Progenitor cell of endocrine pancreas (in vitro differentiated cells): Measurements from ENCODE around the gene TOGARAM2. TPM values are rescaled to one million over a fixed set of nuclear protein-coding genes. Genes with fewer than 3 reads are reported as not detected.

Source experiments
- DNase-seq: peaks from one replicate; pipeline ENCODE4 v3.0.0; 2021; ENCODE audit warnings: low spot score; ENCODE audit not compliant: unreplicated experiment
- H3K27ac Mint-ChIP-seq: 2 replicates; pipeline ENCODE4 v1.8.0; 2021; ENCODE audit warnings: mild to moderate bottlenecking, moderate library complexity, mixed read lengths
- H3K27me3 Mint-ChIP-seq: 2 replicates; pipeline ENCODE4 v1.8.0; 2021; ENCODE audit warnings: mixed read lengths
- H3K36me3 Mint-ChIP-seq: 2 replicates; pipeline ENCODE4 v1.8.0; 2022; ENCODE audit warnings: mixed read lengths; ENCODE audit not compliant: insufficient read depth
- H3K4me1 Mint-ChIP-seq: 2 replicates; pipeline ENCODE4 v1.8.0; 2021; ENCODE audit warnings: low read depth, mixed read lengths
- H3K4me3 Mint-ChIP-seq: 2 replicates; pipeline ENCODE4 v1.8.0; 2021; ENCODE audit warnings: low read depth, mild to moderate bottlenecking, moderate library complexity, mixed read lengths
- H3K9me3 Mint-ChIP-seq: 2 replicates; pipeline ENCODE4 v1.8.0; 2021; ENCODE audit warnings: low read depth, mixed read lengths
- total RNA-seq: library from RNA; stranded (reverse); gene quantifications from 2 replicates; pipeline ENCODE4 v1.2.1, GENCODE V29; 2021
- TF ChIP-seq, protein P1 (sequence below): fragments of 200-600 bp; sonication (generic); IDR thresholded peaks from one replicate; pipeline ENCODE4 v1.5.0; 2021; ENCODE audit warnings: antibody characterized with exemption, mild to moderate bottlenecking; ENCODE audit not compliant: unreplicated experiment

The TOGARAM2 gene
- total RNA-seq, 1 donor from 2014 or later: 0.86 TPM

DNA sequence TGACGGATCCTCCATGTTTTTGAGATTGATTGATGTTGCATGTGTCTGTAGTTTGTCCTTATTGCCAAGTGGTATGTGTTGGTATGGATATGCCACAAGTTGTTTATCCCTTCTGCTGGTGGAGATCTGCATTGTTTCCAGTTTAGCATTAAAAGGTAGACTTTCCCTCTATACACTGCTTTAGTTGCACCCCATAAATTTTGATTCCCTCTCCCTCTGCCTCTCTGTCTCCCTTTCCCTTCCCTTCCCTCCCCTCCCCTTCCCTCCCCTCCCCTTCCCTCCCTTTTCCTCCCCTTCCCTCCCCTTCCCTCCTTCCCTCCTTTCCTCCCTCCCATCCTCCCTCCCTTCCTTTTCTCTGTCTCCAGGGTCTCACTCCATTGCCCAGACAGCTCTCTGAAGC, 18.6 kb upstream of the TOGARAM2 start:
- no peak for DNase-seq
- Mint-ChIP-seq H3K36me3 (no peaks in the 10 kb centered on the region), H3K9me3 (no peaks in the 10 kb centered on the region), H3K4me1 (no peaks in the 10 kb centered on the region), H3K4me3 (no peak overlapping the region), H3K27ac (no peak overlapping the region), H3K27me3 (no peaks in the 10 kb centered on the region)
- TF ChIP-seq, protein P1, sequence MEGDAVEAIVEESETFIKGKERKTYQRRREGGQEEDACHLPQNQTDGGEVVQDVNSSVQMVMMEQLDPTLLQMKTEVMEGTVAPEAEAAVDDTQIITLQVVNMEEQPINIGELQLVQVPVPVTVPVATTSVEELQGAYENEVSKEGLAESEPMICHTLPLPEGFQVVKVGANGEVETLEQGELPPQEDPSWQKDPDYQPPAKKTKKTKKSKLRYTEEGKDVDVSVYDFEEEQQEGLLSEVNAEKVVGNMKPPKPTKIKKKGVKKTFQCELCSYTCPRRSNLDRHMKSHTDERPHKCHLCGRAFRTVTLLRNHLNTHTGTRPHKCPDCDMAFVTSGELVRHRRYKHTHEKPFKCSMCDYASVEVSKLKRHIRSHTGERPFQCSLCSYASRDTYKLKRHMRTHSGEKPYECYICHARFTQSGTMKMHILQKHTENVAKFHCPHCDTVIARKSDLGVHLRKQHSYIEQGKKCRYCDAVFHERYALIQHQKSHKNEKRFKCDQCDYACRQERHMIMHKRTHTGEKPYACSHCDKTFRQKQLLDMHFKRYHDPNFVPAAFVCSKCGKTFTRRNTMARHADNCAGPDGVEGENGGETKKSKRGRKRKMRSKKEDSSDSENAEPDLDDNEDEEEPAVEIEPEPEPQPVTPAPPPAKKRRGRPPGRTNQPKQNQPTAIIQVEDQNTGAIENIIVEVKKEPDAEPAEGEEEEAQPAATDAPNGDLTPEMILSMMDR: no peak

DNA sequence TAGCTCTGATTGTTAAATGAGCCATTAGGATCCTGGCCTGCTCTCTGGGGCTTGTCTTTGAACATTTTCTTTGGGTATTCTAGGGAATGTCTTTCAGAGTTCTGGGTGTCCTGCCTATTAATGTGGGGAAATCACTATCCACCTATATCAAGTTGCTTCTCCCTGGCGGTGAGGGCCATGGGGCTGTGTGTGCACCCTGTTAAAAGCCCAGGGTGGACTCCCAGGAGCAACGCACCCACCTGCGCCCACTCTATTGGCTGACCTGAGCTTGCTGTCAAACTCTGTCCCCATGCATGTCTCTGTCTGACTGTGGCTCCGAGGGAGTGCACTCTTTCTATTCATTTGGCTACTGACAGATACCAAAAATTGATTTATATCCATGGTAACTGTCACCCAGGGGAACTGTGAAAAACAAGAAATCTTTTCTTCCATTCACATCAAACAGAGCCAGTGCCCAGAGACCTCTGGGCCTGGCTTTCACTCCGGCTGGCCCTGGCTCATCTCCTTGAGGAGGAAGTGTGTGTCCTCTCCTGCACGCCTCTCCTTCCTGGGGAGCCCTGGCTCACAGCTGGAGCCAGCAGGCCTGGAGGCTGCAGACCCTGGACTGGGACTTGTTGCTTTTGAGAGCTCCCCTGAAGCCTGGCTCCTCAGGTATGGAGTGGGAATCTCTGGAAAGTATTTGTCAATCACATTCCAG, 10.5 kb upstream of the TOGARAM2 start:
- H3K9me3 Mint-ChIP-seq: no peaks in the 10 kb centered on the region
- H3K27ac Mint-ChIP-seq: no peak overlapping the region
- no peaks in the 10 kb centered on the region for H3K27me3 Mint-ChIP-seq
- no peaks in the 10 kb centered on the region for H3K36me3 Mint-ChIP-seq
- no peak for DNase-seq
- H3K4me3 Mint-ChIP-seq: no peak overlapping the region
- H3K4me1 Mint-ChIP-seq: no peaks in the 10 kb centered on the region
- TF ChIP-seq, protein P1: no peak

DNA sequence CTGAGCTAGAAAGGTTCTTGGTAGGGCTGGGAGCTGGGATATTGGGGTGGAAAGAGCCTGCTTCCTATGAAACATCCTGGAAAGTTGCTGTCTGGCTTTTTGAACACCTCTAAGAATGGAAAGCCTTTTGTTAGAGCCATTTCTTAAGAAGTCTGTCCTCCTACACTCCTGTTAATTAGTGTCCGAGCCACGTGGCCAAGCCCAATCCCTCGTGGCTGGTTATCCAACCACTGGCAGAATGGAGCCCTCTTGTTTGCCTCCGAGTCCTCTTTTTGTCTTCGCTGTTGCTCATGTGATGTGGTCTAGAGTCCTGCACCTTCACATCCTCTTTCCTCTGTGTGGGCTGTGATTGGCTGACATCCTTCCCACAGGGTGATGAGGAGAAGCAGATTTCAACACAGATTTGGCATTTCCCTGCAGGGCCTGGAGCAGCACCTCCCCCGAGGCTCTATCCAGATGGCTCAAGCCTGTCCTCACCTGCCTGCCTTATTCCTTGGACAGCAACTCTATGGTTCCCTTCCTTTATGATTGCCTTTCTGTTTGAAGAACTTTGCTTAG, 8.2 kb upstream of the TOGARAM2 start:
- TF ChIP-seq, protein P1: no peak

DNA sequence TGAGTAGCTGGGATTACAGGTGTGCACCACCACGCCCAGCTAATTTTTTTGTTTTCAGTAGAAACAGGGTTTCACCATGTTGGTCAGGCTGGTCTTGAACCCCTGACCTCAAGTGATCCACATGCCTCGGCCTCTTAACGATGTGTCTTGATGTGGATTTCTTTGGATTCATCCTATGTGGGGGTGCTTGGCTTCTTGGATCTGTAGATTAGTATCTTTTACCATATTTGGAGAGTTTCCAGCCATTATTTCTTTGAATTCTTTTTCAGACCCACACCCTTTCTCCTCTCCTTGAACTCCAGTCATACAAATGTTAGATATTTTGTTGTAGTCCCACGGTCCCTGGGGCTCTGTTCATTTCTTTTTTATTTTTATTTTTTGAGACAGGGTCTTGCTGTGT, 6.8 kb upstream of the TOGARAM2 start:
- Mint-ChIP-seq H3K9me3 (no peaks in the 10 kb centered on the region), H3K4me3 (no peak overlapping the region), H3K36me3 (no peaks in the 10 kb centered on the region), H3K4me1 (peaks cover 2% of the 10 kb centered on the region), H3K27me3 (peaks cover 5% of the 10 kb centered on the region), H3K27ac (no peak overlapping the region)
- DNase-seq: no peak
- TF ChIP-seq, protein P1: no peak

More for the DNA sequence above, 8.2 kb upstream of the TOGARAM2 start:
- Mint-ChIP-seq H3K4me1 (peaks cover 2% of the 10 kb centered on the region), H3K9me3 (no peaks in the 10 kb centered on the region), H3K4me3 (no peak overlapping the region), H3K27me3 (no peaks in the 10 kb centered on the region), H3K36me3 (no peaks in the 10 kb centered on the region), H3K27ac (no peak overlapping the region)
- no peak for DNase-seq

DNA sequence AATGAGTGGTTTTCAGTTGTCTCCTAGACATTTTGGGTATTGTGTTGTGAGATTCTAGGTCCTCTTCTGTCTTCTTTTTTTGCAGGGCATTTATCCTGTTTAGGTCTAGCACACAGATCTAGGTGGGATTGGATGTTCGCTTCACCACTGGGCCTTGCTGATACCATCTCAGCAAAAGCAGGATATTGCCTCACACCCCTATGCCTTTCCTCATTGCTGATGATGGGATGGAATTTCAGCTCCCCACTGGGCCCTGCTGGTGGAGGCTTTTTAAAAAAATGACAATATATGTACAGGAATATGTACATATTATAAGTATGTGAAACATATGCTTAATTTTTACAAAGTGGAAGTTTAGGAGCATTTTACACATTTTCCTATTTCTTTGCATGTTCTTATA, 5.4 kb upstream of the TOGARAM2 start:
- Mint-ChIP-seq H3K4me1 (peaks cover 2% of the 10 kb centered on the region), H3K27ac (no peak overlapping the region)

More for the DNA sequence above, 5.4 kb upstream of the TOGARAM2 start:
- peaks cover 5% of the 10 kb centered on the region for H3K27me3 Mint-ChIP-seq
- H3K36me3 Mint-ChIP-seq: no peaks in the 10 kb centered on the region
- no peaks in the 10 kb centered on the region for H3K9me3 Mint-ChIP-seq
- no peak for DNase-seq
- H3K4me3 Mint-ChIP-seq: no peak overlapping the region
- TF ChIP-seq, protein P1: no peak
